MCF 10A (cell line): ENCODE results near the gene LSR. TPM values are rescaled to one million over a fixed set of nuclear protein-coding genes. Genes with fewer than 3 reads are reported as not detected.

Source experiments
- BruUV-seq: library from RNA; stranded (reverse); fragments of 400-500 nt; replicated peaks from 2 replicates; lab custom pipeline; 2021; lab: Mats Ljungman, UMichigan
- CTCF ChIA-PET: fragments of 300-600 bp; sonication (Branson Sonifier 250); formaldehyde crosslinking; extraction: SDS; loops from one replicate; lab custom pipeline; 2021; ENCODE audit warnings: antibody characterized with exemption, inconsistent platforms; lab: Yijun Ruan, JAX
- POLR2A ChIA-PET: fragments of 300-600, 350-650 bp; sonication (Branson Sonifier 250); formaldehyde crosslinking; extraction: SDS; loops from one replicate; lab custom pipeline; 2020; ENCODE audit warnings: antibody characterized with exemption, inconsistent platforms; lab: Yijun Ruan, JAX
- DNase-seq: peaks from one replicate; pipeline ENCODE4 v3.0.0-alpha.2; 2018; ENCODE audit not compliant: unreplicated experiment
- H3K27ac Mint-ChIP-seq: one replicate; pipeline ENCODE4 v1.8.0; 2022; ENCODE audit warnings: mild to moderate bottlenecking, low read depth, mixed read lengths; ENCODE audit not compliant: unreplicated experiment
- H3K27me3 Mint-ChIP-seq: one replicate; pipeline ENCODE4 v1.8.0; 2022; ENCODE audit warnings: mixed read lengths; ENCODE audit not compliant: insufficient read depth, unreplicated experiment
- H3K36me3 Mint-ChIP-seq: one replicate; pipeline ENCODE4 v1.8.0; 2022; ENCODE audit warnings: mild to moderate bottlenecking, moderate library complexity, mixed read lengths; ENCODE audit not compliant: insufficient read depth, unreplicated experiment
- H3K4me1 Mint-ChIP-seq: one replicate; pipeline ENCODE4 v1.8.0; 2022; ENCODE audit warnings: mixed read lengths; ENCODE audit not compliant: insufficient read depth, unreplicated experiment
- H3K4me3 Mint-ChIP-seq: one replicate; pipeline ENCODE4 v1.8.0; 2022; ENCODE audit warnings: mild to moderate bottlenecking, moderate library complexity, mixed read lengths; ENCODE audit not compliant: unreplicated experiment
- H3K9me3 Mint-ChIP-seq: one replicate; pipeline ENCODE4 v1.8.0; 2022; ENCODE audit warnings: mixed read lengths; ENCODE audit not compliant: unreplicated experiment
- CTCF ChIP-seq: fragments of 200-600 bp; IDR thresholded peaks from one replicate; pipeline ENCODE4 v1.8.0; 2022; ENCODE audit warnings: antibody characterized with exemption, mild to moderate bottlenecking; ENCODE audit not compliant: unreplicated experiment
- intact Hi-C: fragments of 100-400 bp; cut with micrococcal nuclease; formaldehyde crosslinking; loops from 2 replicates; pipeline ENCODE4 v1.14.1; 2022
- total RNA-seq: library from RNA; stranded (reverse); gene quantifications from 2 replicates; pipeline ENCODE4 v1.2.3, GENCODE V29; 2022

The LSR gene
- total RNA-seq, 1 experiment from 2014 or later, result 64.1 TPM

GRCh38 chr19:35307931-35308330 is 59.1 kb downstream of the LSR start:
- intact Hi-C loops, result no loop called here
- BruUV-seq, result no TSS peak
- Mint-ChIP-seq H3K4me1 (peaks cover under 1% of the 10 kb centered on the region), H3K27me3 (peaks cover 12% of the 10 kb centered on the region), H3K9me3 (no peaks in the 10 kb centered on the region), H3K4me3 (no peak overlapping the region), H3K27ac (no peak overlapping the region), H3K36me3 (no peaks in the 10 kb centered on the region)
- ChIA-PET POLR2A (no interaction called here), CTCF (interaction anchor here (1.2 kb wide), 1 partner anchor 160 kb away, joined by 3 read pairs; no protein-coding TSS in a partner anchor)
- DNase-seq, result no peak
- no peak for TF ChIP-seq CTCF

GRCh38 chr19:35308910-35309309 is 60.1 kb downstream of the LSR start:
- POLR2A ChIA-PET, result no interaction called here

GRCh38 chr19:35309481-35310279 is 60.9 kb downstream of the LSR start:
- Mint-ChIP-seq H3K36me3 (no peaks in the 10 kb centered on the region), H3K4me3 (no peak overlapping the region), H3K9me3 (no peaks in the 10 kb centered on the region), H3K27ac (no peak overlapping the region), H3K4me1 (peaks cover 9% of the 10 kb centered on the region), H3K27me3 (no peaks in the 10 kb centered on the region)
- BruUV-seq, result no TSS peak
- ChIA-PET POLR2A (no interaction called here), CTCF (interaction anchor here (1.1 kb wide), 1 partner anchor 38 kb away, joined by 4 read pairs; no protein-coding TSS in a partner anchor)
- intact Hi-C loops, result no loop called here
- TF ChIP-seq CTCF, result no peak
- no peak for DNase-seq

More at GRCh38 chr19:35308910-35309309, 60.1 kb downstream of the LSR start:
- peaks cover 4% of the 10 kb centered on the region for H3K27me3 Mint-ChIP-seq
- no peak overlapping the region for H3K4me3 Mint-ChIP-seq
- BruUV-seq, result no TSS peak
- no peak overlapping the region for H3K27ac Mint-ChIP-seq
- intact Hi-C loops, result no loop called here
- peaks cover 9% of the 10 kb centered on the region for H3K4me1 Mint-ChIP-seq
- no peaks in the 10 kb centered on the region for H3K36me3 Mint-ChIP-seq
- no peak for DNase-seq
- CTCF ChIA-PET, result interaction anchor here (0.6 kb wide), 1 partner anchor 28 kb away, joined by 3 read pairs; no protein-coding TSS in a partner anchor
- TF ChIP-seq CTCF, result no peak
- no peaks in the 10 kb centered on the region for H3K9me3 Mint-ChIP-seq

GRCh38 chr19:35310331-35310730 is 61.5 kb downstream of the LSR start:
- H3K36me3 Mint-ChIP-seq, result no peaks in the 10 kb centered on the region
- CTCF ChIA-PET, result interaction anchor here (1.1 kb wide), 1 partner anchor 38 kb away, joined by 4 read pairs; no protein-coding TSS in a partner anchor
- H3K4me1 Mint-ChIP-seq, result peaks cover 9% of the 10 kb centered on the region
- intact Hi-C loops, result no loop called here
- POLR2A ChIA-PET, result no interaction called here
- no peaks in the 10 kb centered on the region for H3K9me3 Mint-ChIP-seq
- no peak for TF ChIP-seq CTCF
- no peaks in the 10 kb centered on the region for H3K27me3 Mint-ChIP-seq
- DNase-seq, result no peak
- no peak overlapping the region for H3K27ac Mint-ChIP-seq
- H3K4me3 Mint-ChIP-seq, result no peak overlapping the region
- BruUV-seq, result no TSS peak
